ENCODE data around the gene NOL4L.

The NOL4L gene

DNA sequence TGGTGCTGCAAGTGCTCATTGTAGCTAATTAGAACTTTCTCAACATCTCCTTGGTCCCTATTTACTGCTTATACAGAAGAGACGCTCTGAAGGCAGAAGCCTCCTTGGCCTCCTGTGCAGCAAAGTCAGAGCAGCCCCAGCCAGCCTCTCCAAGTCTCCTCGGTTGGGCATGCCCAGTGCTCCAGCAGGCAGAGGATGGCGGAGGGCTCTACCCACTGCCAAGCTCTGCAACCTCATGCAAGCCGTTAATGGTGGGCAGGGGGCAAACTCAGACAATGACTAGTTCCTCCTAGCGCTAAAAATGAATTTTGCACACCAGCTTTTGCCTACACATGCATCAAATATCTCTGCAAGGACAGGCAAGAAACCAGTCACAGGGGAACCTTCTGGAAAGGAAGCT is 27.8 kb downstream of the NOL4L start:
- no peaks in the 10 kb centered on the region for H3K27me3 ChIP-seq (ENCODE audit: insufficient read depth, poor library complexity, severe bottlenecking)
- H3K27ac ChIP-seq (replicated peaks): no peak overlapping the region
- no peak overlapping the region for H3K4me3 ChIP-seq (replicated peaks; ENCODE audit: insufficient read depth, low read length)
- DNase-seq (ENCODE audit: low read depth in 1 of 2, low spot score in 1 of 2): no peak
- TF ChIP-seq GABPA (IDR thresholded peaks at IDR 0.05; ENCODE audit: low read depth): no peak
- TF ChIP-seq, protein P1, sequence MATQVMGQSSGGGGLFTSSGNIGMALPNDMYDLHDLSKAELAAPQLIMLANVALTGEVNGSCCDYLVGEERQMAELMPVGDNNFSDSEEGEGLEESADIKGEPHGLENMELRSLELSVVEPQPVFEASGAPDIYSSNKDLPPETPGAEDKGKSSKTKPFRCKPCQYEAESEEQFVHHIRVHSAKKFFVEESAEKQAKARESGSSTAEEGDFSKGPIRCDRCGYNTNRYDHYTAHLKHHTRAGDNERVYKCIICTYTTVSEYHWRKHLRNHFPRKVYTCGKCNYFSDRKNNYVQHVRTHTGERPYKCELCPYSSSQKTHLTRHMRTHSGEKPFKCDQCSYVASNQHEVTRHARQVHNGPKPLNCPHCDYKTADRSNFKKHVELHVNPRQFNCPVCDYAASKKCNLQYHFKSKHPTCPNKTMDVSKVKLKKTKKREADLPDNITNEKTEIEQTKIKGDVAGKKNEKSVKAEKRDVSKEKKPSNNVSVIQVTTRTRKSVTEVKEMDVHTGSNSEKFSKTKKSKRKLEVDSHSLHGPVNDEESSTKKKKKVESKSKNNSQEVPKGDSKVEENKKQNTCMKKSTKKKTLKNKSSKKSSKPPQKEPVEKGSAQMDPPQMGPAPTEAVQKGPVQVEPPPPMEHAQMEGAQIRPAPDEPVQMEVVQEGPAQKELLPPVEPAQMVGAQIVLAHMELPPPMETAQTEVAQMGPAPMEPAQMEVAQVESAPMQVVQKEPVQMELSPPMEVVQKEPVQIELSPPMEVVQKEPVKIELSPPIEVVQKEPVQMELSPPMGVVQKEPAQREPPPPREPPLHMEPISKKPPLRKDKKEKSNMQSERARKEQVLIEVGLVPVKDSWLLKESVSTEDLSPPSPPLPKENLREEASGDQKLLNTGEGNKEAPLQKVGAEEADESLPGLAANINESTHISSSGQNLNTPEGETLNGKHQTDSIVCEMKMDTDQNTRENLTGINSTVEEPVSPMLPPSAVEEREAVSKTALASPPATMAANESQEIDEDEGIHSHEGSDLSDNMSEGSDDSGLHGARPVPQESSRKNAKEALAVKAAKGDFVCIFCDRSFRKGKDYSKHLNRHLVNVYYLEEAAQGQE (IDR thresholded peaks at IDR 0.05; ENCODE audit: insufficient replicate concordance, low read depth): no peak

DNA sequence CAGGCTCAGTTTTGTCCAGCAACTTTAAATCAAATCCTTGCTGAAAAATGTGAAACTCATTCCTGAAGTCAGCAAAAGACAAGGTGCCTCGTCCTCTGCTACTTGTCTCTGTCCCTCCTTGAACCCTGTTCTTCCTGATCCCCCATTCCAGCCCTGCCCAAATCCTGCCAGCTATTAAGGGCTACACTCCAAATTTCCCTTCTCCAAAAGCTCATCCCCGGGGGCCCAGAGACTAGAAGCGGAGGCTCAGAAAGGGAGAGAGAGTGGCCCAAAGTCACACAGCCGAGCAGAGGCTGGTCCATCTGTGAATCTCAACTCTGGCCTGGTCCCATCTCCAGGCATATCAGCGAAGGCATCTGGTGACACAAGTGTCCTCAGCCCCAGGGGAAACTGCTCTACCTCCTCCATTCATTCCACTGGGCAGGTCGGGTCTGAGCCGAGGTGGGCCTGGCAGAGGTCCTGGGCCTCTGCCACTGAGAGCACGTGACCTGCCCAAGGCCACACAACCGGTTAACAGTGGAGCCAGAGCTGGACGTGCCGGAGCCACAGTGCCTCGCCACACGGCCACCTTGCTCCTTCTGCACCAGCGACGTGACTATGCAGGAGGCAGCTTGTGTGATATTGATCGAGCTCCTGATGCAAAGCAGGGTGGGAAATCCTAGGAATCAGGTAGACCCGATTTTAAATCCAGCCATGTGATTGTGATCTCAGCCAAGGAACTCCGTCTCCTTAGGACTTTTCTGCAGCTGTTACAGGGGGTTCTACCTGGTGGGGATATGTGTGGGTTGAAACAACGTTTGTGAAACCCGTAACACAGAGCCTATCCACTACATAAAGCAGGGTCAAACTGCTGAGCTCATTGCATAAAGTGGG is 28.6 kb downstream of the NOL4L start:
- H3K27me3 ChIP-seq (ENCODE audit: insufficient read depth, poor library complexity, severe bottlenecking): no peaks in the 10 kb centered on the region
- no peak overlapping the region for H3K4me3 ChIP-seq (replicated peaks; ENCODE audit: insufficient read depth, low read length)
- no peak for TF ChIP-seq POLR2AphosphoS5 (IDR thresholded peaks at IDR 0.05; ENCODE audit: low read depth)
- no peak for TF ChIP-seq SPI1 (IDR thresholded peaks at IDR 0.05; ENCODE audit: borderline replicate concordance, low read depth)
- TF ChIP-seq GABPA (IDR thresholded peaks at IDR 0.05; ENCODE audit: low read depth): no peak
- TF ChIP-seq, protein P2, sequence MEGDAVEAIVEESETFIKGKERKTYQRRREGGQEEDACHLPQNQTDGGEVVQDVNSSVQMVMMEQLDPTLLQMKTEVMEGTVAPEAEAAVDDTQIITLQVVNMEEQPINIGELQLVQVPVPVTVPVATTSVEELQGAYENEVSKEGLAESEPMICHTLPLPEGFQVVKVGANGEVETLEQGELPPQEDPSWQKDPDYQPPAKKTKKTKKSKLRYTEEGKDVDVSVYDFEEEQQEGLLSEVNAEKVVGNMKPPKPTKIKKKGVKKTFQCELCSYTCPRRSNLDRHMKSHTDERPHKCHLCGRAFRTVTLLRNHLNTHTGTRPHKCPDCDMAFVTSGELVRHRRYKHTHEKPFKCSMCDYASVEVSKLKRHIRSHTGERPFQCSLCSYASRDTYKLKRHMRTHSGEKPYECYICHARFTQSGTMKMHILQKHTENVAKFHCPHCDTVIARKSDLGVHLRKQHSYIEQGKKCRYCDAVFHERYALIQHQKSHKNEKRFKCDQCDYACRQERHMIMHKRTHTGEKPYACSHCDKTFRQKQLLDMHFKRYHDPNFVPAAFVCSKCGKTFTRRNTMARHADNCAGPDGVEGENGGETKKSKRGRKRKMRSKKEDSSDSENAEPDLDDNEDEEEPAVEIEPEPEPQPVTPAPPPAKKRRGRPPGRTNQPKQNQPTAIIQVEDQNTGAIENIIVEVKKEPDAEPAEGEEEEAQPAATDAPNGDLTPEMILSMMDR (IDR thresholded peaks at IDR 0.05; ENCODE audit: insufficient read depth, low read length): no peak
- TF ChIP-seq, protein P1 (IDR thresholded peaks at IDR 0.05; ENCODE audit: insufficient replicate concordance, low read depth): no peak
- no peak overlapping the region for H3K27ac ChIP-seq (replicated peaks)
- no peak for DNase-seq (ENCODE audit: low read depth in 1 of 2, low spot score in 1 of 2)

DNA sequence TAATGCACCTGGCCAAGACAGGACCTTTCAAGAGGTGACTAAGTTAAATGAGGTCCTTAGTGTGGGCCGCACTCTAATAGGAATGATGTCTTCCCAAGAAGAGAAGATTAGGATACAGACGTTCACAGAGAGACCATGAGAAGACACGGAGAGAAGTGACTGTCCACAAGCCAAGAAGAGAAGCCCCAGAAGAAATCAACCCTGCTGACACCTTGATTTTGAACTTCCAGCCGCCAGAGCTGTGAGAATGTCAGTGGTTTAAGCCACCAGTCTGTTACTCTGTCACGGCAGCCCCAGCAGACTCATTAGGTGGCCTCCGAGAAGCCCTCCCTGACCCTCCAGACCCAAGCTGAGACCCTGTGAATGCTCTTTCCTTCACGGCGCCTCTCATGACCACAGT is 29.5 kb downstream of the NOL4L start:
- Histone ChIP-seq H3K27me3 (ENCODE audit: insufficient read depth, poor library complexity, severe bottlenecking) (no peaks in the 10 kb centered on the region), H3K27ac (replicated peaks) (no peak overlapping the region), H3K4me3 (replicated peaks; ENCODE audit: insufficient read depth, low read length) (no peak overlapping the region)
- TF ChIP-seq, protein P1 (IDR thresholded peaks at IDR 0.05; ENCODE audit: insufficient replicate concordance, low read depth): no peak
- TF ChIP-seq SPI1 (IDR thresholded peaks at IDR 0.05; ENCODE audit: borderline replicate concordance, low read depth) (no peak), GABPA (IDR thresholded peaks at IDR 0.05; ENCODE audit: low read depth) (no peak)
- no peak for DNase-seq (ENCODE audit: low read depth in 1 of 2, low spot score in 1 of 2)

DNA sequence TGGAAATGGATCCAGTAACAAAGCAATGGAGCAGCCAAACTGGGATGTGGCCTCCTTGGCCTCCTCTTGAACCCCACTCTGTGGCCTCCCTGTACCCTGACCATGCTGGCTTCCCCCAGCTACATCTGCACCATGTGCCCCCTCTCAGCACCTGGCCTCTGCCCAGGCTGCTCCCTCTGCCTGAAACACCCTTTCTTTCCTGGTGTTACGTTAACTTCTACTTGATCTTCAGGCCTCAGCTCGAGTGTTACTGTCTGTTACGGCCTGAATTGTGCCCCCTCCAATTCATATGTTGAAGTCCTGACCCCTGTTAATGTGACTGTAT is 30.2 kb downstream of the NOL4L start:
- TF ChIP-seq, protein P1 (IDR thresholded peaks at IDR 0.05; ENCODE audit: insufficient replicate concordance, low read depth): no peak
- TF ChIP-seq, protein P2 (IDR thresholded peaks at IDR 0.05; ENCODE audit: insufficient read depth, low read length): no peak
- TF ChIP-seq GABPA (IDR thresholded peaks at IDR 0.05; ENCODE audit: low read depth): no peak
- no peak for TF ChIP-seq POLR2AphosphoS5 (IDR thresholded peaks at IDR 0.05; ENCODE audit: low read depth)
- TF ChIP-seq SPI1 (IDR thresholded peaks at IDR 0.05; ENCODE audit: borderline replicate concordance, low read depth): no peak
- H3K4me3 ChIP-seq (replicated peaks; ENCODE audit: insufficient read depth, low read length): no peak overlapping the region
- H3K27ac ChIP-seq (replicated peaks): no peak overlapping the region
- no peak for DNase-seq (ENCODE audit: low read depth in 1 of 2, low spot score in 1 of 2)
- H3K27me3 ChIP-seq (ENCODE audit: insufficient read depth, poor library complexity, severe bottlenecking): no peaks in the 10 kb centered on the region

All from HL-60 (cell line).